CD4-positive, alpha-beta T cell treated with Interleukin-17A for 1 hour (primary cell): Measurements from ENCODE around the gene TBX6.
A peak's percentile ranks its signal among the peaks of the same experiment; 100 is the strongest.
"Not testable (repeated sequence)": the region's sequence is repeated elsewhere in the genome, so short reads cannot be mapped to it uniquely, and the experiment has no call there.

Experiments
- DNase-seq: peaks from one replicate; pipeline ENCODE4 v3.0.0-alpha.2; 2020

The TBX6 gene

DNA sequence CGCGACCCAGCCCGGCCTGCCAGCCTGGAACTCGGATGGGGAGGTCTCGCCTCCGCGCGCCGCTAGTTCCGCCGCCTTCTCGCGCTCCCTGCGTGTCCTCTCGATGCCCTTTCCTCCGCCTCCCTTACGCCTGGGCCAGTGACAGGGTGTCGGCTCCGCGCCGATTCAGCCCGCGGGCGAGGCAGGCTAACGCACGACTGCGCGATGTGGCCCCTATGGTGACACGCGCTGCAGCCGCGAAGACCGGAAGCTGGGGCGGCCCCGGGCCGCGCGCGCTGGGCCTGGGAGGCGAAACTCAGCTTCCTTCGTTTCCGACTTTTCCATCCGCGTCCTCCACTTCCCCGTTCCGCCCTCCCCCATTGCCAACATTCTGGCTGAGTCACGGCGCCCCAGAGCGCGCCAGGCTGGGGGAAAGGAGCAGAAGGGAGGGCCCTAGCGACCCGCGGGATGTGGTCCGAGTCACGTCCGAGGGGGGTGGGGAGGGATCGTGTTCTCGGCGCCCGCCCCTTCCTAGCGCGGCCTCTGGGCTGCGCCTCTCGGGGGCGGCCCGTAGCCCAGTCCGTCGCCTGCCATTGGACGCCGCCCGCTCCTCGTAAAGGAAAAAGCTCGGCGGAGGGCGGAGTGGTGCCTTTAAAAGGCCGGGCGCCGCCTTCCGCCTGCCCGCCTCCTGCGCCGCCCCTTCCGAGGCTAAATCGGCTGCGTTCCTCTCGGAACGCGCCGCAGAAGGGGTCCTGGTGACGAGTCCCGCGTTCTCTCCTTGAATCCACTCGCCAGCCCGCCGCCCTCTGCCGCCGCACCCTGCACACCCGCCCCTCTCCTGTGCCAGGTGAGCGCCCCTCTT lies 26.4 kb downstream of the TBX6 start, which contains the start of gene ALDOA:
TSS of gene ALDOA (plus strand) at position 659 of the 841 bp plus-strand sequence. CDS start 1,138 bp downstream, outside the sequence.
- DNase-seq: peak; percentile 95

- no peak for DNase-seq
These were observed 27.0 kb downstream of the TBX6 start for GRCh38 chr16:30064729-30065101.

DNA sequence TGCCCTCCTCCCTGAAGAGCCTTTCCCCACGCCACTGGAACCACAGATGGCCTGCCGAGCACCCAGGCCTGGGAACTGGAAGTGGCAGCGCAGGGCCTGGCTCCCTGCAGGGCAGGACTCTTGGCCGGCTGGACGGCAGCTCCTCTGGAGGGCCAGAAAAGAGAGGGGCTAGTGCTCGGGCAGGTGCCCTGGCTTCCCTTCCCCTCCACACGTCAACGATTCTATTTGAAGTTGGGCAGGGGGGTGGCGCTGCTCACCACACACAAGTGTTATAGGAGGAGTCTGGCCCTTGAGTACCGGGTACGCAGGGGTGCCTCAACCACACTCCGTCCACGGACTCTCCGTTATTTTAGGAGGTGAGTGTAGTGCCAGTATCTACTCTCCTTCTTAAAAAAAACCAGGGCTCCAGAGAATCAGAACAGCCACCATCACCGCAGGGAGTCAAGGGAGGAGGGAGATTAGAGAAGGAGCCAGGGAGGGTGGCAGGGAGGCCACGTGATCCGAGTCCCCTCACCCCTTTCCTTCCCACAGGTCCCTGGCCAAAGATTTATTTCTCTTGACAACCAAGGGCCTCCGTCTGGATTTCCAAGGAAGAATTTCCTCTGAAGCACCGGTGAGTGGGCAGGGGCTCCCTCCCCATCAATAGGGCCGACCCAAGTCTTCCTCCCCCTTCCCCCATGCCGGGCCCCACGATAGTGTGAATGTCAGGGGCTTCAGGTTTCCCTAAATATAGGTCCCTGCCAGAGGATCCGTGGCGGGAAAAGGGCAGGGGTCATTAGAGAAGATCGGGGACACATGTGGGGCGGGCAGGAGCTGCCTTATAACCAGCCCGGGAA lies 27.6 kb downstream of the TBX6 start:
- DNase-seq: peak; percentile 81

DNA sequence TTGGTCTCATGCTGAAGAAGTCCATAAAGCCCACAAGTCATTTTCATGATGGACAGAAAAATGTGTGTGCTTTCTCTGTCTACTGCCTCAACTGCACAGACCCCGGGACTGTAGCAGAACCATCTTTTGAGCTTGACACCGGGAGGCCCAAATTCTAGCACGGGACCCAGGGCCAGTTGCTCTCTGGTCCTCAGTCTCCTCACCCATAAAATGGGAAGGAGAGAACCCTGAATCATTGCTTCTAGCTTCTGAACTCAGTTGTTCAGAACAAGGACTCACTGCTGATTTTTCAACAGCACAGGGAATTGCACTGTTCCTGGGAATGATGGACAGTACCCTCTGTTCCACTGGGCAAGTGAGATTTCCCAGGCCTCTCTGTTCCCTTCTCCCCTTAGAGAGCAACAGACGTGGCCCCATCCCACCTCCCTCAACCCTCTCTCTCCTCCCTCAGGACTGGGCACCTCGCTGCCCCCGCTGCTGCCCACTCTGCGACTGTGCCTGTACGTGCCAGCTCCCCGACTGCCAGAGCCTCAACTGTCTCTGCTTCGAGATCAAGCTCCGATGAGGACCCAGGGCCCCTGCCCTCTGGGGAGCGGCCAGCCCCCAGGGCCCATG lies 28.3 kb downstream of the TBX6 start:
- no peak for DNase-seq

DNA sequence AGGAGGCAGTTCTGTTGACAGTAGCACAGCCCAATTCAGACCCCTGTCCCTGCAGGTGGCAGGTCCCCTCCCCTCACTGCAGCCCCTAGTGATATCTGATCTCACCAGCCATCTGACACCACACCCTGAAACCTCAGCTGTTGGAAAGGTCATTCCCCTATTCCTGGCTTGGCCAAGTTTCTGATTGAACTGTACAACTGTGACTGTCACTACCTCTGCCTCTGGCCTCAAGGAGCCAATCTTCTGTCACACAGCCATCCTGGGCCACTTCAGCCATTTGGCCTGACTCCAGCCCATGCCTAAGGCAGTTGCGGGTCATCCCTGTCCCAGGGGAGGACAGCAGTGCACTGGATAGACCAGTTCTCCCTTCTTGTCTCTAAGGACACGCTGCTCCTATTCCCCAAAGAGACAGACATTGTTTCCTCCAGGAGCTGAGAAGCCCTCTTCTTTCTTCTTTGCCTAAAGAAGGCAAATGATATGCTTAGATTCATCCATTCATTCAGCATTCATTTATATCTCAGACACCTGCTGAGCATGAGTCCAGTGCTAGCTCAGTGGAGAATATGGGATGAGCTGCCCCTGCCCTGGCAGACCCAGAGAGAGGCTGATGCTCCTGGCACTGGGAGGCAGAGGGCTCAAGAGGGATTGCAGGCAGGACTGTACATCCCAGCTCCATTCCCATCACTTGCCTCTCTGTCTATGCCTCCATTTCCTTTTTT lies 30.7 kb downstream of the TBX6 start:
- no peak for DNase-seq

DNA sequence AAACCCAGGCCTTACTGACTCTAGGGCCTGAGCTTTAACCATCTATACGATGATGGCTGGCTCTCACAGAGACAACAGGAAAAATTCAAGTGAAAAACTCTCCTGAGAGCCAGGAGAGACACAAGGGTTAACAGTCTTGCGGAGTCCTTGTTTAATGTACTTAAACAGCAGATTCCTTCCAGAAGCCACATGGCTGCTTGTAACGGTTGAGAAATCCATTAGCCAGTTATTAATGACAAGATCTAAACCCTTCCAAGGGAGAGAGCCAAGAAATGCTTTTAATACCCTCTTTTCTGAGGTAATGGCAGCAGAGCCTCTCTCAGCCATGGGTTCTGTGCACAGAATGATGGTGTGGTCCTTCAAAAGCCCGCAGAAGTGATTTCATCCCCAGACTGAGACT lies 31.4 kb downstream of the TBX6 start:
- no peak for DNase-seq

- peak; percentile 61 for DNase-seq
These were observed 36.7 kb downstream of the TBX6 start for GRCh38 chr16:30054959-30055553.

GRCh38 chr16:30054451-30054850 lies 37.3 kb downstream of the TBX6 start:
- no peak for DNase-seq

DNA sequence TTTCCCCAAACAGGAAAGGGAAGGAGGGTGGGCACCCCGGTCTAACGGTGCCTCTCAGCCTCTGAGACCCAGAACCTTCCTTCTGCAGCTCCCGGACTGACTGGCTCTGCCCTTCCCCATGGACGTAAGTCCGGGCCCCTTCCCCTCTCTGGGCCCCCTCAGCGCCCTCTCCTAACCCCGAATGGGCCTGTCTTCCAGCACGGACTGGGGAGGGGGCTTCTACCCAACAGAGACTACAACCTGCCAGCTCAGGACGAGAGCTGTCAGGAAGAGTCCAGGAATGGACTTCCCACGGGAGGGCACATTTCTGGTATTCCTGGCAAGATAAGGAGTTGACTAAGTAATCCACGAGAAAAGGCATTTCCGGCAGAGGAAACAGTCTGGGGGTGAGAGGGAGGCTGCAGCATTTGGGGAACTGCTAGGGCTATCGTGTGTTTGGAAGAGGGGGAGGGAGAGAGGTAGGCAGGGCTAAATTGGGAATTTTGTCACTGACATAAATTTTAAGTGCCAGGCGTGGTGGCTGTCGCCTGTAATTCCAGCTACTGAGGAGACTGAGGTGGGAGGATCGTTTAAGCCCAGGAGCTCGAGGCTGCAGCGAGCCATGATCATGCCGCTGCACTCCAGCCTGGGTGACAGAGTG lies 38.2 kb downstream of the TBX6 start:
- DNase-seq: no peak

DNA sequence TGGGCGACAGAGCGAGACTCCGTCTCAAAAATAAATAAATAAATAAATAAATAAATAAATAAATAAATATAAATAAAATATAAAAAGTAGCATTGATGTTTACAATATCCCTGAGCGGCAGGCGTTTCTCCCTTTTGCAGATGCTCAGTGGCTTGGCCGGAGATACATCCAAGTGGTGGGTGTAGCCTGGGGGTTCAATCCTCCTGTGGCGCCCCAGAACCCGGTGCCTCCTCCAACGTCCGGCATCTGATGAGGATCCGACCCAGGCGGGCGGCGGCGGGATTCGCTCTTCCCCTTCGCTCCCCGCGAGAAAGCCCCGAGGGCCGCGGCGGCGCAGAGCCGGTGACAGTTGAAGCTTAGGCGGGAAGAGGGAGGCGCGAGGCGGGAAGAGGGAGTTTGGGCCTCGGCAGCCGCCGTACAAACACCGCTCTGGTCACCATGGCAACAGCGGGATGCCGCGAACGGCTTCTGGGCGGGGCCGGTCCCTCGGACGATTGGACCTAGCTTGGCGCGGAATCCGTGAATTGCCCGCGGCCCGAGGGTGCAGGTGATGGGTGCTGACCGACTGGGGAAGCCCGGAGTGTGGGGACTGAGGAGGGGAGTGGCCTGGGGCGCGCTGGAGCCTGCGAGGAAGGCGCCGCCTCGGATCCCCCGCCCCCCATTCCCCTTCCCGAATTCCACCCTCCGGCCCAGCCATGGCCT lies 38.9 kb downstream of the TBX6 start:
- DNase-seq: peak; percentile 91

DNA sequence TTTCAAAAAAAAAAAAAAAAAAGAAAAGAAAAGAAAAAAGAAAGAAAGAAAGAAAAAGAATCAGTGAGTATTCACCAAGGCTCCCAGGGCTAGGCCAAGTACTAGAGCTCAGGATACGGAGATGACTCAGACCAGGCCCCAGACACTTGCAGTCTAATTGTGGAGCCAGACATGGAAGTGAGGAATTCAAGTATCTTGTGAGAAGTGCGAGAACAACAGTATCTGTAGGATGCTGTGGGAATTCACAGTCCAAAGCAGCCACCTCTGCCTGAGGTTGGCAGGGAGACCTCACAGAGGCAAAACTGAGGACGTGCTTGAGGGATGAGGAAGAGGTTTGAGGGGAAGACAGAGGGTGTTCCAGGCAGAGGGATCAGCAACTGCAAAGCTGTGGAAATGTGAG lies 40.2 kb downstream of the TBX6 start:
- no peak for DNase-seq

DNA sequence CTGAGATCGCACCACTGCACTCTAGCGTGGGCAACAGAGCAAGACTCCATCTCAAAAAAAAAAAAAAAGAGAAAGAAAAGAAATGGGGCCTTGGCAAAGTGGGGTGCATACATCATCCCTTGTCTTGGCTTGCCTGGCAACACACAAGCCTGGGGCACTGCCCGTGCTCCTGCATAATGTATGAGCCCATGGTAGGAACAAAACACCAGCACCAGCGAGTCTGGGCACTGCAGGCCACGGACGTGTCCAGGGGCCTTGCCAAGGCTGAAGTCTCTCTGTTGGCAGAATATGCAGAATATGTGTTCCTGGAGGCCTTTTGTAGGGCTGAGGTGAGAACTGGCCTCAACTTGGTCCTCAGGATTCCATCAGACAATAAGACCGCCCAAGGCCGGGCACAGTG lies 41.9 kb downstream of the TBX6 start:
- no peak for DNase-seq

GRCh38 chr16:30046588-30046987 lies 45.1 kb downstream of the TBX6 start:
- DNase-seq: no peak

- no peak for DNase-seq
These were observed 45.5 kb downstream of the TBX6 start for GRCh38 chr16:30046178-30046577.

DNA sequence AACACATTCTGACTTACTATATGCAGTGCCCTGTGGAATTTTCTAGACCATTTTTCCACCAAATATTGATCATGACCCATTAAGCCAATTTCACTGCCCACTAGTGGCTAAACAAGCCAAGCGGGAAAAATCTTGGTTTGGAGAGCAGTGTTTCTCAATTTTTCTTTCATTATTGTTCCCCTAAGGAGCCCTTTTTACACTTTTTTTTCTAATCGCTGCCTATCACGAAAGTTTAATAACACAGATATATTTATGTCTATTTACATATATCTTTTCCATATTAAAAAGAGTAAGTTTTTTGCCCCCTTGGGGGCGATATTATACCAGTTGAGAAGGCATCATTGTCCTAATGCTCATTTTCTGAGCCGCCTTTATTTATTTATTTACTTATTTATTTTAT lies 49.9 kb downstream of the TBX6 start:
- DNase-seq: peak; percentile 49

DNA sequence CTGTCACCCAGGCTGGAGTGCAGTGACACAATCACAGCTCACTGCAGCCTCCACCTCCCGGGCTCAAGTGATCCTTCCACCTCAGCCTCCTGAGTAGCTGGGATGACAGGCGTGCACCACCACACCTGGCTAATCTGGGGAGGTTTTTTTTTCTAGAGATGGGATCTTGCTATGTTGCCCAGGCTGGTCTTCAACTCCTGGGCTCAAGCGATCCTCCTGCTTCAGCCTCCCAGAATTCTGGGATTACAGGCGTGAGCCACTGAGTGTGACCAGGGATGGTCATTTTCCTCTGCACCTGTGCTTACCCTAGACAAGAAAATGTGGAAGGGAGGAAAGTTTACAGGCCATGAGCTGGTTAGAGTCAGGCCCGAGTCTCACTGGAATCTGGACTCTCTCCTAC lies 51.0 kb downstream of the TBX6 start:
- not testable (repeated sequence) for DNase-seq

DNA sequence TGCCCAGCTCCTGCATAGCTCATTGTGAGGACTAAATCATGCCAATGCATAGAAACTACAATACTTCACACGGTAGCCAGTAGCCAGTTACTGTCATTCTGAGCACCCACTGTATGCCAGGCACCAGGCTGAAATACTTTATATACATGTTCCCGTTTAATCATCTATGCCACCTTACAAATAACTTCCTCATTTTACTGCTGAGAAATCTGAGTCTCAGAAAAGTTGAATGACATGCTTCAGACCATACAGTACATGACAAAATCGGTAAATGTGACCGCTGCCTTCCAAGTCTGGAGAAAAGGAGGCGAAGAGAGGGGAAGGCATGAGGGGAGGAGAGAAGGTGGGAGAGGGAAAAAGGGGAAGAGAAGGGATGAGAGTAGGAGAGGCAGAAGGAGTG lies 51.5 kb downstream of the TBX6 start:
- no peak for DNase-seq
